Left kidney (tissue), 2 donors: Measurements from ENCODE around the gene LENG9. TPM values are rescaled to one million over a fixed set of nuclear protein-coding genes. Genes with fewer than 3 reads are reported as not detected.
A peak's percentile ranks its signal among the peaks of the same experiment; 100 is the strongest.
"Not testable (repeated sequence)": the region's sequence is repeated elsewhere in the genome, so short reads cannot be mapped to it uniquely, and the experiment has no call there.

Experiments
- DNase-seq: peaks from one replicate; pipeline ENCODE4 v3.0.0-alpha.2; 2013
- polyA plus RNA-seq: library from polyadenylated mRNA; unstranded; fragments of 120-200 nt; gene quantifications from one replicate; pipeline ENCODE4 v1.2.1, GENCODE V29; 2013; ENCODE audit not compliant: insufficient read length

LENG9 gene
- polyA plus RNA-seq, 1 donor = 1.7 TPM

- no peak for DNase-seq
Observed at GRCh38 chr19:54460230-54461005, 3.2 kb downstream of the LENG9 start.

- DNase-seq = no peak
Observed at GRCh38 chr19:54459282-54460229, 4.0 kb downstream of the LENG9 start.

GRCh38 chr19:54458648-54459281, 4.8 kb downstream of the LENG9 start:
- DNase-seq = no peak

- DNase-seq = no peak
Observed at GRCh38 chr19:54457773-54458647, 5.6 kb downstream of the LENG9 start.

- DNase-seq = no peak
Observed at GRCh38 chr19:54456423-54457373, 6.9 kb downstream of the LENG9 start.

- no peak for DNase-seq
Observed at GRCh38 chr19:54455786-54456422, 7.7 kb downstream of the LENG9 start.

GRCh38 chr19:54454781-54455675, 8.6 kb downstream of the LENG9 start:
- DNase-seq = no peak

- DNase-seq = no peak
Observed at GRCh38 chr19:54453921-54454780, 9.4 kb downstream of the LENG9 start.

- DNase-seq = no peak
Observed at GRCh38 chr19:54452626-54453025, 11.0 kb downstream of the LENG9 start.

GRCh38 chr19:54451997-54452396, 11.6 kb downstream of the LENG9 start:
- no peak for DNase-seq

- no peak for DNase-seq
Observed at GRCh38 chr19:54451331-54451871, 12.2 kb downstream of the LENG9 start.

- no peak for DNase-seq
Observed at GRCh38 chr19:54449701-54450069, 13.9 kb downstream of the LENG9 start.

GRCh38 chr19:54448774-54449700, 14.5 kb downstream of the LENG9 start, which contains the start of gene LENG8:
TSS of gene LENG8 (plus strand) at chr19:54449199. CDS start at chr19:54451345, 2,146 bp downstream.
- peak; percentile 95 for DNase-seq

GRCh38 chr19:54448040-54448773, 15.4 kb downstream of the LENG9 start:
- DNase-seq = no peak

- not testable (repeated sequence) for DNase-seq
Observed at GRCh38 chr19:54446349-54446748, 17.2 kb downstream of the LENG9 start.
